HEK293 (cell line): ENCODE results near the gene ZNF764.
"Not testable (repeated sequence)": the region's sequence is repeated elsewhere in the genome, so short reads cannot be mapped to it uniquely, and the experiment has no call there.

Source experiments
- CTCF ChIA-PET: fragments of 350-600 bp; formaldehyde crosslinking; extraction: SDS; loops from one replicate; lab custom pipeline; 2021; ENCODE audit warnings: antibody characterized with exemption; lab: Yijun Ruan, JAX
- POLR2A ChIA-PET: fragments of 300-600 bp; formaldehyde crosslinking; extraction: SDS; loops from one replicate; lab custom pipeline; 2020; ENCODE audit warnings: antibody characterized with exemption, inconsistent platforms; lab: Yijun Ruan, JAX
- H3K27ac ChIP-seq: fragments of 200-500 bp; sonication (Bioruptor generic); 2 replicates; pipeline ENCODE4 v1.5.1; 2014; ENCODE audit warnings: low read depth, low read length, control low read depth, inconsistent platforms; ENCODE audit errors: extremely low read depth
- H3K36me3 ChIP-seq, 2 experiments: fragments of 200-500 bp in 1 of 2; sonication (Bioruptor generic) in 1 of 2; 1 replicate in 1 of 2; 2 replicates in 1 of 2; pipeline ENCODE4 v1.5.1; 2014 to 2017; ENCODE audit warnings: inconsistent platforms in 2 of 2, low read length in 2 of 2; ENCODE audit not compliant: control insufficient read depth in 2 of 2, insufficient read depth in 1 of 2
- H3K4me1 ChIP-seq: fragments of 200-500 bp; sonication (Bioruptor generic); 2 replicates; pipeline ENCODE4 v1.5.1; 2014; ENCODE audit warnings: mild to moderate bottlenecking, low read length, inconsistent platforms; ENCODE audit not compliant: control insufficient read depth, insufficient read depth
- H3K4me3 ChIP-seq: 2 replicates; pipeline ENCODE4 v1.5.1; 2011; ENCODE audit warnings: low read depth, mild to moderate bottlenecking, control low read depth, low read length, moderate library complexity
- H3K9me3 ChIP-seq: fragments of 200-500 bp; sonication (Bioruptor generic); 2 replicates; pipeline ENCODE4 v1.5.1; 2014; ENCODE audit warnings: low read depth, low read length, inconsistent platforms; ENCODE audit not compliant: control insufficient read depth, insufficient read depth
- ELK4 ChIP-seq: IDR thresholded peaks from 2 replicates; pipeline ENCODE4 v1.6.1; 2011; ENCODE audit warnings: mild to moderate bottlenecking, low read depth, low read length, borderline replicate concordance
- GLIS2 ChIP-seq: fragments of 450-650 bp; formaldehyde crosslinking; IDR thresholded peaks from 2 replicates; pipeline ENCODE4 v1.5.1; 2016; ENCODE audit warnings: missing biosample characterization, missing genetic modification characterization
- INSM2 ChIP-seq: fragments of 450-650 bp; formaldehyde crosslinking; IDR thresholded peaks from 2 replicates; pipeline ENCODE4 v1.5.1; 2016; ENCODE audit warnings: missing biosample characterization, missing genetic modification characterization
- MYNN ChIP-seq: fragments of 450-650 bp; formaldehyde crosslinking; IDR thresholded peaks from 2 replicates; pipeline ENCODE4 v1.5.1; 2016; ENCODE audit warnings: missing biosample characterization, missing genetic modification characterization, borderline replicate concordance
- REPIN1 ChIP-seq: fragments of 450-650 bp; formaldehyde crosslinking; IDR thresholded peaks from 2 replicates; pipeline ENCODE4 v1.5.1; 2017; ENCODE audit warnings: missing biosample characterization, missing genetic modification characterization, low read depth
- WT1 ChIP-seq: fragments of 450-650 bp; formaldehyde crosslinking; IDR thresholded peaks from 2 replicates; pipeline ENCODE4 v1.5.1; 2016; ENCODE audit warnings: missing biosample characterization, missing genetic modification characterization
- ZBTB7A ChIP-seq: fragments of 450-650 bp; formaldehyde crosslinking; IDR thresholded peaks from 2 replicates; pipeline ENCODE4 v1.5.1; 2016; ENCODE audit warnings: low read depth, missing biosample characterization, missing genetic modification characterization
- ZFP69B ChIP-seq: fragments of 450-650 bp; formaldehyde crosslinking; IDR thresholded peaks from 2 replicates; pipeline ENCODE4 v1.5.1; 2016; ENCODE audit warnings: missing biosample characterization, missing genetic modification characterization
- ZNF121 ChIP-seq: fragments of 450-650 bp; formaldehyde crosslinking; IDR thresholded peaks from 2 replicates; pipeline ENCODE4 v1.5.1; 2016; ENCODE audit warnings: missing biosample characterization, missing genetic modification characterization
- ZNF18 ChIP-seq: fragments of 450-650 bp; formaldehyde crosslinking; IDR thresholded peaks from 2 replicates; pipeline ENCODE4 v1.5.1; 2016; ENCODE audit warnings: missing biosample characterization, missing genetic modification characterization
- ZNF184 ChIP-seq: fragments of 450-650 bp; IDR thresholded peaks from 2 replicates; pipeline ENCODE4 v1.5.1; 2018; ENCODE audit warnings: missing biosample characterization, mild to moderate bottlenecking, missing genetic modification characterization
- ZNF324 ChIP-seq: fragments of 450-650 bp; formaldehyde crosslinking; IDR thresholded peaks from 2 replicates; pipeline ENCODE4 v1.5.1; 2016; ENCODE audit warnings: missing biosample characterization, missing genetic modification characterization
- ZNF362 ChIP-seq: fragments of 450-650 bp; formaldehyde crosslinking; IDR thresholded peaks from 2 replicates; pipeline ENCODE4 v1.5.1; 2016; ENCODE audit warnings: missing biosample characterization, missing genetic modification characterization
- ZNF37A ChIP-seq: fragments of 450-650 bp; IDR thresholded peaks from 2 replicates; pipeline ENCODE4 v1.5.1; 2018; ENCODE audit warnings: missing biosample characterization, missing genetic modification characterization
- ZNF514 ChIP-seq: fragments of 450-650 bp; formaldehyde crosslinking; IDR thresholded peaks from 2 replicates; pipeline ENCODE4 v1.5.1; 2016; ENCODE audit warnings: missing biosample characterization, missing genetic modification characterization
- ZNF654 ChIP-seq: fragments of 450-650 bp; formaldehyde crosslinking; IDR thresholded peaks from 2 replicates; pipeline ENCODE4 v1.5.1; 2016; ENCODE audit warnings: low read depth, missing biosample characterization, missing genetic modification characterization
- ZNF670 ChIP-seq: fragments of 450-650 bp; formaldehyde crosslinking; IDR thresholded peaks from 2 replicates; pipeline ENCODE4 v1.5.1; 2016; ENCODE audit warnings: missing biosample characterization, missing genetic modification characterization, low read depth
- ZNF692 ChIP-seq: fragments of 450-650 bp; formaldehyde crosslinking; IDR thresholded peaks from 2 replicates; pipeline ENCODE4 v1.5.1; 2016; ENCODE audit warnings: missing biosample characterization, missing genetic modification characterization
- ZSCAN5A ChIP-seq: fragments of 450-650 bp; formaldehyde crosslinking; IDR thresholded peaks from 2 replicates; pipeline ENCODE4 v1.5.1; 2016; ENCODE audit warnings: missing biosample characterization, missing genetic modification characterization

ZNF764 gene

GRCh38 chr16:30589582-30589981, 31.4 kb upstream of the ZNF764 start:
- H3K4me1 ChIP-seq, H3K4me3 ChIP-seq, H3K9me3 ChIP-seq, POLR2A ChIA-PET, H3K36me3 ChIP-seq, H3K27ac ChIP-seq: not testable (repeated sequence)
- peak; percentile 72 for TF ChIP-seq ZNF18
- CTCF ChIA-PET, result interaction anchor here (0.9 kb wide), 1 partner anchor 9 kb away, joined by 6 read pairs; no protein-coding TSS in a partner anchor

GRCh38 chr16:30588651-30589050, 30.5 kb upstream of the ZNF764 start:
- ChIA-PET CTCF (interaction anchor here (0.8 to 0.9 kb wide), 2 partner anchors 10 to 139 kb away, joined by 3 to 6 read pairs; no protein-coding TSS in a partner anchor), POLR2A (interaction anchor here (0.6 to 2.2 kb wide), 3 partner anchors 17 to 144 kb away, joined by 3 to 6 read pairs (median 6); partner anchors contain the start of gene ZNF688)
- H3K9me3 ChIP-seq, result no peaks in the 10 kb centered on the region
- H3K27ac ChIP-seq, result no peak overlapping the region
- peaks cover 0 to 7% of the 10 kb centered on the region in 2 experiments; a peak in 1 of 3 replicates for H3K36me3 ChIP-seq
- no peaks in the 10 kb centered on the region for H3K4me1 ChIP-seq
- TF ChIP-seq ZNF670 (tag by site-specific recombination) (no peak), ZFP69B (no peak), INSM2 (no peak), GLIS2 (tag by site-specific recombination) (no peak), ZNF121 (tag by site-specific recombination) (peak; percentile 98), MYNN (tag by site-specific recombination) (no peak), REPIN1 (tag by site-specific recombination) (no peak), ZNF184 (tag by site-specific recombination) (no peak), ZBTB7A (no peak), WT1 (tag by site-specific recombination) (no peak), ZNF324 (no peak), ZNF514 (no peak), ZNF37A (no peak), ZNF362 (tag by site-specific recombination) (peak; percentile 47; the same call in 1 of the 2 replicates), ELK4 (no peak), ZSCAN5A (tag by site-specific recombination) (no peak), ZNF692 (no peak), ZNF654 (tag by site-specific recombination) (no peak)
- H3K4me3 ChIP-seq, result no peak overlapping the region
